Mesenchymal stem cell (in vitro differentiated cells and primary cell): Measurements from ENCODE around the gene KRTAP10-12.
"Not testable (repeated sequence)": the region's sequence is repeated elsewhere in the genome, so short reads cannot be mapped to it uniquely, and the experiment has no call there.

Experiments
- DNase-seq: peaks from one replicate; pipeline ENCODE4 v3.0.0-alpha.2; 2013
- H2AFZ ChIP-seq: one replicate; pipeline ENCODE4 v1.6.1; 2013; ENCODE audit warnings: low read depth, mild to moderate bottlenecking, control low read depth, inconsistent platforms, low read length, moderate library complexity
- H2AK5ac ChIP-seq: 2 replicates; pipeline ENCODE4 v1.6.1; 2013; ENCODE audit warnings: low read length, moderate library complexity, mild to moderate bottlenecking, inconsistent platforms; ENCODE audit not compliant: severe bottlenecking
- H2BK120ac ChIP-seq: one replicate; pipeline ENCODE4 v1.6.1; 2013; ENCODE audit warnings: low read depth, mild to moderate bottlenecking, inconsistent platforms, low read length, moderate library complexity
- H2BK12ac ChIP-seq, 2 experiments: one replicate each; pipeline ENCODE4 v1.6.1; 2013; ENCODE audit warnings: inconsistent platforms in 2 of 2, low read length in 2 of 2, mild to moderate bottlenecking in 2 of 2, moderate library complexity in 2 of 2, control low read depth in 1 of 2
- H2BK15ac ChIP-seq: one replicate; pipeline ENCODE4 v1.6.1; 2013; ENCODE audit warnings: mild to moderate bottlenecking, low read depth, inconsistent platforms; ENCODE audit not compliant: poor library complexity, severe bottlenecking
- H2BK5ac ChIP-seq: 2 replicates; pipeline ENCODE4 v1.6.1; 2013; ENCODE audit warnings: low read depth, mild to moderate bottlenecking, low read length, control low read depth, inconsistent platforms; ENCODE audit not compliant: poor library complexity, severe bottlenecking
- H3K14ac ChIP-seq, 2 experiments: one replicate each; pipeline ENCODE4 v1.6.1; 2013; ENCODE audit warnings: inconsistent platforms in 2 of 2, low read length in 2 of 2, control low read depth in 1 of 2, mild to moderate bottlenecking in 1 of 2, moderate library complexity in 1 of 2
- H3K18ac ChIP-seq, 2 experiments: one replicate each; pipeline ENCODE4 v1.6.1; 2013; ENCODE audit warnings: inconsistent platforms in 2 of 2, low read length in 2 of 2, control low read depth in 1 of 2, low read depth in 1 of 2, mild to moderate bottlenecking in 1 of 2
- H3K23ac ChIP-seq, 2 experiments: one replicate each; pipeline ENCODE4 v1.6.1; 2013; ENCODE audit warnings: inconsistent platforms in 2 of 2, low read length in 2 of 2, mild to moderate bottlenecking in 2 of 2, moderate library complexity in 2 of 2, control low read depth in 1 of 2
- H3K27ac ChIP-seq: 2 replicates; pipeline ENCODE4 v1.5.1; 2013; ENCODE audit warnings: mild to moderate bottlenecking, moderate library complexity, low read length, control low read depth, inconsistent platforms; ENCODE audit not compliant: poor library complexity, severe bottlenecking
- H3K27me3 ChIP-seq, 2 experiments: 2 replicates each; pipeline versions ENCODE4 v1.6.1 to v1.7.0; 2013; ENCODE audit warnings: low read length in 2 of 2, mild to moderate bottlenecking in 2 of 2, moderate library complexity in 2 of 2, control low read depth in 1 of 2, inconsistent platforms in 1 of 2; ENCODE audit not compliant: control insufficient read depth in 1 of 2, insufficient read depth in 1 of 2
- H3K36me3 ChIP-seq, 2 experiments: 2 replicates each; pipeline versions ENCODE4 v1.6.1 to v1.7.0; 2013; ENCODE audit warnings: low read length in 2 of 2, control low read depth in 1 of 2, inconsistent platforms in 1 of 2, low read depth in 1 of 2, mild to moderate bottlenecking in 1 of 2; ENCODE audit not compliant: insufficient read depth in 2 of 2, control insufficient read depth in 1 of 2
- H3K4ac ChIP-seq, 2 experiments: one replicate each; pipeline ENCODE4 v1.6.1; 2013; ENCODE audit warnings: inconsistent platforms in 2 of 2, low read length in 2 of 2, mild to moderate bottlenecking in 2 of 2, moderate library complexity in 2 of 2, control low read depth in 1 of 2, low read depth in 1 of 2
- H3K4me1 ChIP-seq: 2 replicates; pipeline ENCODE4 v1.6.1; 2013; ENCODE audit warnings: low read depth, low read length, control low read depth; ENCODE audit not compliant: control insufficient read depth, insufficient read depth
- H3K4me2 ChIP-seq: 2 replicates; pipeline ENCODE4 v1.6.1; 2013; ENCODE audit warnings: low read length, mild to moderate bottlenecking, inconsistent platforms; ENCODE audit not compliant: poor library complexity, severe bottlenecking
- H3K4me3 ChIP-seq, 2 experiments: 2 replicates each; pipeline versions ENCODE4 v1.5.1 to v1.7.0; 2013; ENCODE audit warnings: low read length in 2 of 2, mild to moderate bottlenecking in 2 of 2, control low read depth in 1 of 2, low read depth in 1 of 2; ENCODE audit not compliant: insufficient read depth in 1 of 2
- H3K79me1 ChIP-seq: replicated peaks from 2 replicates; pipeline ENCODE4 v1.6.1; 2013; ENCODE audit warnings: mild to moderate bottlenecking, control low read depth, low read length, inconsistent platforms; ENCODE audit not compliant: poor library complexity, severe bottlenecking
- H3K9ac ChIP-seq: 2 replicates; pipeline ENCODE4 v1.7.0; 2013; ENCODE audit warnings: mild to moderate bottlenecking, low read length, moderate library complexity
- H3K9me3 ChIP-seq: 2 replicates; pipeline ENCODE4 v1.7.0; 2013; ENCODE audit warnings: mild to moderate bottlenecking, low read length; ENCODE audit not compliant: control insufficient read depth
- H4K8ac ChIP-seq: one replicate; pipeline ENCODE4 v1.6.1; 2013; ENCODE audit warnings: inconsistent platforms, mild to moderate bottlenecking, low read length, moderate library complexity
- H4K91ac ChIP-seq: one replicate; pipeline ENCODE4 v1.6.1; 2013; ENCODE audit warnings: mild to moderate bottlenecking, low read length, inconsistent platforms
- WGBS: methylation state at CpG from one replicate; pipeline ENCODE4 v1.1.7; 2013; ENCODE audit warnings: mixed read lengths; 5-methylcytosine and 5-hydroxymethylcytosine counted together

Gene KRTAP10-12

GRCh38 chr21:44658913-44659595, 37.9 kb upstream of the KRTAP10-12 start:
- Histone ChIP-seq H3K27ac (no peak overlapping the region), H3K4me3 (no peak overlapping the region), H3K9ac (no peak overlapping the region), H3K14ac (no peak overlapping the region), H3K4ac (no peak overlapping the region), H3K4me2 (no peak overlapping the region), H2BK15ac (no peak overlapping the region), H2AK5ac (no peak overlapping the region), H2BK120ac (no peak overlapping the region), H3K79me1 (no peaks in the 10 kb centered on the region), H2AFZ (no peak overlapping the region), H3K27me3 (no peaks in the 10 kb centered on the region), H3K4me1 (peaks cover 2% of the 10 kb centered on the region), H2BK12ac (no peak overlapping the region), H4K8ac (no peak overlapping the region), H3K23ac (no peak overlapping the region), H3K9me3 (peaks cover 14% of the 10 kb centered on the region), H2BK5ac (no peak overlapping the region), H3K18ac (no peak overlapping the region), H4K91ac (peak overlapping the region; percentile 15), H3K36me3 (no peaks in the 10 kb centered on the region)
- WGBS: 66% methylated on average over 9 of the region's 11 CpGs
- DNase-seq: no peak

- H3K4ac ChIP-seq, H2BK120ac ChIP-seq, H2BK5ac ChIP-seq, H3K36me3 ChIP-seq, DNase-seq, H4K91ac ChIP-seq, H3K23ac ChIP-seq, H2BK12ac ChIP-seq, H3K4me2 ChIP-seq, H3K4me3 ChIP-seq, H3K4me1 ChIP-seq, H3K9ac ChIP-seq, H4K8ac ChIP-seq, H3K27me3 ChIP-seq, H3K18ac ChIP-seq, H2AK5ac ChIP-seq, H3K79me1 ChIP-seq, H3K27ac ChIP-seq, H2AFZ ChIP-seq, H3K14ac ChIP-seq, H2BK15ac ChIP-seq: not testable (repeated sequence)
- WGBS: 57% methylated on average over 4 of the region's 7 CpGs
- peaks cover 13% of the 10 kb centered on the region for H3K9me3 ChIP-seq
These were observed 35.4 kb upstream of the KRTAP10-12 start for GRCh38 chr21:44661567-44661966.

GRCh38 chr21:44664691-44665090, 32.3 kb upstream of the KRTAP10-12 start:
- Histone ChIP-seq H3K4ac (no peak overlapping the region), H2AFZ (no peak overlapping the region), H3K4me3 (no peak overlapping the region), H2AK5ac (no peak overlapping the region), H3K14ac (no peak overlapping the region), H3K4me2 (no peak overlapping the region), H3K9me3 (peaks cover 25% of the 10 kb centered on the region), H3K23ac (no peak overlapping the region), H2BK5ac (no peak overlapping the region), H2BK12ac (no peak overlapping the region), H3K4me1 (no peaks in the 10 kb centered on the region), H2BK120ac (no peak overlapping the region), H3K27me3 (no peaks in the 10 kb centered on the region), H3K36me3 (no peaks in the 10 kb centered on the region), H2BK15ac (no peak overlapping the region), H4K8ac (no peak overlapping the region), H3K79me1 (no peaks in the 10 kb centered on the region), H3K27ac (no peak overlapping the region), H3K18ac (no peak overlapping the region), H4K91ac (no peak overlapping the region), H3K9ac (no peak overlapping the region)
- WGBS: 82% methylated on average over 5 of the region's 5 CpGs
- DNase-seq: no peak

- Histone ChIP-seq H3K4me3 (no peak within 1 kb of the TSS), H2BK15ac (no peak within 1 kb of the TSS), H2BK12ac (no peak within 1 kb of the TSS), H2AK5ac (no peak within 1 kb of the TSS), H4K91ac (no peak within 1 kb of the TSS), H4K8ac (no peak within 1 kb of the TSS), H3K18ac (no peak within 1 kb of the TSS), H3K4ac (no peak within 1 kb of the TSS), H3K14ac (no peak within 1 kb of the TSS), H2BK5ac (no peak within 1 kb of the TSS), H3K27ac (no peak within 1 kb of the TSS), H3K27me3 (no peaks in the 10 kb centered on the region), H3K9me3 (peaks cover 38% of the 10 kb centered on the region), H3K9ac (no peak within 1 kb of the TSS), H3K4me2 (no peak within 1 kb of the TSS), H3K79me1 (no peaks in the 10 kb centered on the region), H2BK120ac (no peak within 1 kb of the TSS), H3K36me3 (no peaks in the 10 kb centered on the region), H3K4me1 (no peaks in the 10 kb centered on the region), H2AFZ (no peak within 1 kb of the TSS), H3K23ac (no peak within 1 kb of the TSS)
- WGBS: 64% methylated on average over 16 of the region's 19 CpGs
- DNase-seq: no peak
These were observed 30.3 kb upstream of the KRTAP10-12 start, which contains the start of gene KRTAP12-2 for GRCh38 chr21:44666401-44667320. TSS of gene KRTAP12-2 (minus strand) at chr21:44666927. CDS start at chr21:44666886, 41 bp downstream.
